C4-2B (cell line): ENCODE results near the gene NPTX2.

Source experiments
- ZFX ChIP-seq: fragments of 450-650 bp; IDR thresholded peaks from 2 replicates; pipeline ENCODE4 v1.6.1; 2017
- TF ChIP-seq, protein P1 (sequence below): fragments of 450-650 bp; conservative IDR thresholded peaks from 2 replicates; pipeline ENCODE4 v1.5.1; 2017; ENCODE audit warnings: mild to moderate bottlenecking

DNA sequence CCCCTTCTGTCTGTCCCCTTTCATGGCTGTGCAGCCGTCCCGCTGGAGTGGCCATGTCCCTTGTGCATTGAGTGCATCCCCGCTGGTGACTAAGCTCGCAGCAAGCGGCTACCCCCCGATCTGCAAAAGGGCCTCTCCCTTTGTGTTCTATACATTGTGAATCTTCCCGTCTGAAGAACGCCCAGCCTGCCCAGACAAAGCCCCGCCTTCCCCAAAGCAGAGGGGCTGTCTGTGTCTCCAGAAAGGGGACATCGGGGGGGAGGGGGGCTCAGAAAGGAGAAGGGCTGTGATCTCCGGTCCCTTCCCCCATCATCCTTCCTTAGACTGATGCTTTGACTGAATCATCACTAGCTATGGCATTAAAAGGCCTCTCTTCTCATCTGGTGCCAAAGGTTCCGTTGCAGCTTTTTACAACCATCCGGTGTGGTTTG, 11.9 kb downstream of the NPTX2 start:
- TF ChIP-seq, protein P1, sequence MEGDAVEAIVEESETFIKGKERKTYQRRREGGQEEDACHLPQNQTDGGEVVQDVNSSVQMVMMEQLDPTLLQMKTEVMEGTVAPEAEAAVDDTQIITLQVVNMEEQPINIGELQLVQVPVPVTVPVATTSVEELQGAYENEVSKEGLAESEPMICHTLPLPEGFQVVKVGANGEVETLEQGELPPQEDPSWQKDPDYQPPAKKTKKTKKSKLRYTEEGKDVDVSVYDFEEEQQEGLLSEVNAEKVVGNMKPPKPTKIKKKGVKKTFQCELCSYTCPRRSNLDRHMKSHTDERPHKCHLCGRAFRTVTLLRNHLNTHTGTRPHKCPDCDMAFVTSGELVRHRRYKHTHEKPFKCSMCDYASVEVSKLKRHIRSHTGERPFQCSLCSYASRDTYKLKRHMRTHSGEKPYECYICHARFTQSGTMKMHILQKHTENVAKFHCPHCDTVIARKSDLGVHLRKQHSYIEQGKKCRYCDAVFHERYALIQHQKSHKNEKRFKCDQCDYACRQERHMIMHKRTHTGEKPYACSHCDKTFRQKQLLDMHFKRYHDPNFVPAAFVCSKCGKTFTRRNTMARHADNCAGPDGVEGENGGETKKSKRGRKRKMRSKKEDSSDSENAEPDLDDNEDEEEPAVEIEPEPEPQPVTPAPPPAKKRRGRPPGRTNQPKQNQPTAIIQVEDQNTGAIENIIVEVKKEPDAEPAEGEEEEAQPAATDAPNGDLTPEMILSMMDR = no peak
- TF ChIP-seq ZFX = no peak
